Kasumi-1 (cell line): ENCODE results near the gene CEP170.
A peak's percentile ranks its signal among the peaks of the same experiment; 100 is the strongest.

Experiments
- DNase-seq, 2 experiments: peaks; one replicate each; lab custom pipeline; 2025; lab: John Stamatoyannopoulos, UW

The CEP170 gene

GRCh38 chr1:243267914-243268653 lies 13.0 kb upstream of the CEP170 start:
- peak; percentile 77 to 82 for DNase-seq

- DNase-seq: peak; percentile 65 to 70
Measured at GRCh38 chr1:243267471-243267880, 12.4 kb upstream of the CEP170 start.

DNA sequence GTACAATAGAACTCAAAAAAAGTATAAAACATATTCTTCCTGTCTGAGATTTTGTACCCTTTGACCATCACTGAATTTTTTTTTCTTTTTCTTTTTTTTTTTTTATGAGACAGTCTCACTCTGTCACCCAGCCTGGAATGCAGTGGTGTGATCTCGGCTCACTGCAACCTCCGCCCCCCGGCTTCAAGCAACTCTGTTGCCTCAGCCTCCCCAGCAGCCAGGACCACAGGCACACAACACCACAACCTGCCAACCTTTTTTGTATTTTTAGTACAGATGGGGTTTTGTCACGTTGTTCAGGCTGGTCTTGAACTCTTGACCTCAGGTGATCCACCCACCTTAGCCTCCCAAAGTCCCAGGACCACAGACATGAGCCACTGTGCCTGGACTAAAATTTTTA lies 11.2 kb upstream of the CEP170 start:
- no peak for DNase-seq

GRCh38 chr1:243264717-243265116 lies 9.6 kb upstream of the CEP170 start:
- peak; percentile 99 for DNase-seq

DNA sequence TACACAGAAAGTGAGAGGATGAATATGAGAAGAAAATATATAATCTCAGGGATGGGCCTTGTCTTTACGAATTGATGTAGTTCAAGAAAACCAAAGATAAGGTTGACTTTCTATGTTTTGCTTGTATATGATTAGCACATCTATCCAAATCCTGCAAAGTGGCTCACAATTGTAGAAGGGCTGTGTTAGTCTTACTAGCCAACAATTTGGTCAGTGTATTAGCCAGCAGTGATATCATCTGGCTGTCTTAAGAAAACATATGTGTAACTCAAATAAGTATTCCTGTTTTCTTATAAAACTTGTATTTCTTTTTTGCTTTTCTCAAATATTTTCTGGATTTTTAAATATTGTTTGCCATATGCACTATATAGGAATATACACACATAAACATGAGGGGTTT lies 6.3 kb upstream of the CEP170 start:
- no peak for DNase-seq

DNA sequence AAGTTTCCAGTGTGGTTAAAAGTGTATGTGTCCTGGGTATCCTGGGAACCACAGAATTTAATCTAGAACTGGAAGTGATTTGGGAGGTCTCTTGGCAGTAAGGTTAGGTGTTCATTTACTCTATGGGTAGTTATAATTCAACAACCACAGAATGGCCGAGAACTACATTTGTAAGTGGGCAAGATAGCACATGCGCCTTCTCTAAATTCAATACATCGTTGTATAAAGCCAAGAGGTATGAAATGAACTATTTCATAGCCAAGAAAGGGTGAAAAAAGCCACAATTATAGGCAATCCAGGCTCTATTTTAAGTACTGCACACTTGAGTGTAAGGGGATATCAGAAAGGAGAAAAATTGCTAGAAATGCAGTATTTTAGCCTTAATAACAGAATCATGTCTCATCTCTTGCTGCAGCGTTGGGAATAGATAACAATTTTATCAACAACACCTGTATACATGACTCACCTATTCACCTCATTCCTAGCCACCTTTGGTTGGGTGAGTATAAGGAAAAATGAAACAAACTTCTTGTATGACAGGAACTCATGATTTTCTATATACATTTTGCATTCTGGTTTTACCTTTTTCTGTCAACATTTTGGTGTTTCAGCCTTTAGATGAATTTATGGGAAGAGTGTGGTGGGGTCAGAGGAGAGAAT lies 5.3 kb upstream of the CEP170 start:
- DNase-seq: no peak

- DNase-seq: no peak
Measured at GRCh38 chr1:243258731-243259130, 3.6 kb upstream of the CEP170 start.

DNA sequence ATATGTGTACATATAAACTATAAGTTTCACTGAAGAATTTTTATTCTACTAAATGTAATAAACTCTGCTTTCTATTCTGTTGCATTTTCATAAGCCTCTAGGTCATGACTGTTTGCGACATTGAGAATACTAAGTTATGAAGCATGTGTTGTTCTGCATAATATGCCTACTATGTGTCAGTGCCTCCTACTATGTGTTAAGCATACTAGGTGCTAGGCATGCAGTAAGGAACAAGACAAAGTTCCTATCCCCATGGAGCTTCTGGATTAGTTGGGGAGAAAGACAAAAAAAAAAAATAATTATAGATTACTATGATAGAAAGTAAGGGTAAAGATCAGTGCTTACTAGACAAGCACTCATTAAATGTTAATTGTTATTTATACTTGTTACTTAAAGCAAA lies 2.1 kb upstream of the CEP170 start:
- no peak for DNase-seq

DNA sequence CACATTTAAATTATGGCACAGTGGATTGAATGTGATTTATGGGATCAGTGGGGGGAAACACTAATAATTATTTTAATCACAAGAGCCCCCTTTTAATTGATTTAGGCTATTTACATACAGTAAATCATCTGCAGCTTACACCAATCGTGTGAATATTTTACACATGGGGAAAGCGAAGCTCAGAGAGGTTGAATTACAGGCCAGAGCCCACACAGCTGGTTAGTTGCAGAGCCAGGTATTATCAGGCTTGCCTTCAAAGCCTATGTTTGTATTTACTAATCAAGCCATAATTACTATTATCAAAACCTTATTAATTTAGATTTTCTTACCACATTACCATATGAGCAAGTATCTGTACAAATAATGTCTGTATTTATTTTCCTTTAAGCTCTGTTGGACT lies 1.5 kb upstream of the CEP170 start:
- no peak for DNase-seq

DNA sequence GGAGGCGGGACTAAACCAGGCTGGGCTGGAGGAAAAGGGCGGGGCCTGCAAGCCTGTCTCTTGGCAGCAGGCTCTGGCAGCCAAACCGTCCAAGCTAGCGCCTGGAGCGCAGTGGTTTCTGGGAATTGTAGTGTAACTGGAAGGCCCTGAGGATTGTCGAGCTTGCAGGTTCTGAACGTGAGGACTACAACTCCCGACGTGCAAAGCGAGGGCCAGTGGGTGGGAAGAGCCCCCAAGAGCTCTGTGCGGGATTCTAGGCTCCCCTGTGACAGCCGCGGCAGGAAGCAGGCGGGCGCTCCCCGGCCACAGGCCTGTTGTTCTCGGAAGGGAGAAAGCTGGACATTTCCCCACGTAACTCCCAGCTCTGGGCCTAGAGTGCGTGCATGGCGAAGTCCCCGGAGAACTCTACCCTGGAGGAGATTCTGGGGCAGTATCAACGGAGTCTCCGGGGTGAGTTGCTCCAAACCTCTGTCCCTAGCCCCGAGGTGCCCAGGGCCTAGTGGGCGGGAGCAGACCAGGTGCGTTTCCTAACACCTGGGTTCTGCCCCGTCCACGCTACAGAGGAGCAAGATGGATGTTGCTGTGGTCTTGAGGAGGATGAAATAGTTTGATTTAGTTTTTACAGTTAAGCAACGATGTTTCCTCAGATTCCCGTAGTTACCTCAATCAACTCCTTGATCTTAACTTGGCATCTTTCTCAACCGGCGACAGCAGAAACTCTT lies 871 bp upstream of the CEP170 start, which contains the start of gene SDCCAG8:
Gene SDCCAG8, plus strand, starts transcription at position 251 of the 722 bp plus-strand sequence. Its CDS starts 133 bp downstream, at position 384.
- DNase-seq: peak; percentile 98 to 100

DNA sequence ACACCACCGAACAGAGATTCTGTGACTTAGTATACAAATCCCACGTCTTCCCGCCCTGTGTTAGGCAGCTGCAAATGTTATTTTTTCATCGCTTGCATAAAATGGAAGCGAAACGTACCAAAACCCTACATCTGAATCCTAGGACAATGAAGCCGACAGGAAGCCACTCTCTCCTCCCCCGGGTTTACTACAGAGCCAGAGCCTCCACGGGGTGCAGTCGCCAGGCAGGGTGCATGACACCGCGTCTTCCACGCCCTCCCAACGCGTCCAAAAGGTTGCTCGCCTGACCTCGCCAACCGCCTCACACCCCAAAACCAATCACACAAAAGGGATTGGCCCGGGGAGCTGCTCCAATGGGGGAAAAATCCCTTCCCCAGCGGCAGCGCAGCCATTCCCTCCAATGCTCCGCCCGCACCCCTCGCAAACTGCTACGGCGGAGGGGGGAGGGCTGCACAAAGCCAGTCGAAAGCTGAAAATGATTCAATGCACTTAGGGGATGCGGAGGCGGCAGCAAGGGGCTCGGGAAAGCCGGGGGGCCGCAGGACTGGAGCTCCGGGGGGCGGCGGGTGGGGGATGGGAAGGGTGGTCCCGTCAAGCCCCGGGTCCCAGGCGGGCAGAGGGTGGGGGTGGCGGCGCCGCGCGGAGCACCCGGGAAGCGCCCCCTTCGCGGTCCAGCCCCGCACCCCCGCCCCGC lies 701 bp downstream of the CEP170 start:
- DNase-seq: no peak

- DNase-seq: no peak
Measured at GRCh38 chr1:243253926-243254232, 1.2 kb downstream of the CEP170 start.

DNA sequence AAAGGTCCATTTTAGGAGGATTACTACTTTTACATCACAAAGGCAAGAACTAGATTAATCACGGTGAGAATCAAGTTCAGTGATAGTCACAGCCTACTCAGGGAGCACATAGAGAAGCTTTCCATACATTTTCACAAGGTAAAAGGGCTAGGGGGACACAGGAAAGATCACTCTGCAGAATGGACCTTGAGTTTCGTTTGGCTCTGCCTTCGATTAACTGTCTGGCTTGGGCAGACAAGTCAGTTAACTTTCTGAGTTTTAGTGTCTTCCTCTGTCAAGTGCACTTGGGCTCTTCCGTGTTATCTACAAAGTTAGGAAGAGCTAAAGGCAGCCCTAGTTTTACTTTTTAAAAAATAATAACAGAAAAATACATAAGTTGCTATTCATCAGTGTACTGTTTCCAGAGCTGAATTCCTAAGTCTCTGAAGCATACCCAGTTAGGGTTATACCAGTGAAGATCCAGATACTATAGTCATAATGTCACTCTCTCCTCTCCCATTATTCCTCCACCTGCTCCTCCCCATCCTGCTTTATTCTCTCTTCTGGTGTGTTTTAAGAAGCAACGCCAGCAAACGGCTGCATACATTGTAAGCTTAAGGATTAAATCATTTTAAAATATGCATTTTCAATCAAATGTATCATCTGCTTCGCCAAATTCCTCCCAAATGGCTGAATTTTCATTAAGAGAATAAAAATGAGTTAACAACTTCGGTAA lies 1.7 kb downstream of the CEP170 start:
- DNase-seq: no peak

DNA sequence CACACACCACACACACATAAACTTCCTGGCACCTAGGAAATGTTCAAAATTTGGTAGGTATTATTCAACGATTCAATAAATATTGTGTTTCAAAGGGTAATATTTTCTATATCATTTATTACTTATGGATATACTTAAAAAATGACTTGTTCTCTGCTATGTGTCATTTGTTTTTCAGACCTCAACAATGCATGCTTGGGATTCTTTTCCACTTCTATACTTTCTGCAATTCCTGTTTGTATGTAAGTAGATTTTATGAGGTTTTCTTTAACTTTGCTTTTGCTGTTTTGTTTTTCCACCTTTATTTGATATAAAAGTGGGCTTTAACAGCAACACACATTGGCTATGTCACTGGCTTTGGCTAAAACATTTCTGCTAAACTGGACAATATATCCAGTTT lies 3.5 kb downstream of the CEP170 start:
- no peak for DNase-seq

GRCh38 chr1:243250102-243250501 lies 5.0 kb downstream of the CEP170 start:
- no peak for DNase-seq

DNA sequence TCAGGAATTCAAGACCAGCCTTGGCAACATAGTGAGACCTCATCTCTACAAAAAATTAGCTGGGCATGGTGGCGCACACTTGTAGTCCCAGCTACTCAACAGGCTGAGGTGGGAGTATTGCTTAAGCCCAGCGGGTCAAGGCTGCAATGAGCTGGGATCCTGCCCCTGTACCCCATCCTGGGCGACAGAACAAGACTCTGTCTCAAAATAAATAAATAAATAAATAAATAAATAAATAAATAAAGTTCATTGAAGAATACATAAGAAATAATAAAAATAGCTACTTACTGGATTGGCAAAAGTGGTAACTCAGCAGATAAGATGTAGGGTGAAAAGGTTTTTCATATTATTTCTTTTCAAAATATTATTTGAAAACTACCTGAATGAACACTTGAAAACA lies 5.9 kb downstream of the CEP170 start:
- DNase-seq: no peak

DNA sequence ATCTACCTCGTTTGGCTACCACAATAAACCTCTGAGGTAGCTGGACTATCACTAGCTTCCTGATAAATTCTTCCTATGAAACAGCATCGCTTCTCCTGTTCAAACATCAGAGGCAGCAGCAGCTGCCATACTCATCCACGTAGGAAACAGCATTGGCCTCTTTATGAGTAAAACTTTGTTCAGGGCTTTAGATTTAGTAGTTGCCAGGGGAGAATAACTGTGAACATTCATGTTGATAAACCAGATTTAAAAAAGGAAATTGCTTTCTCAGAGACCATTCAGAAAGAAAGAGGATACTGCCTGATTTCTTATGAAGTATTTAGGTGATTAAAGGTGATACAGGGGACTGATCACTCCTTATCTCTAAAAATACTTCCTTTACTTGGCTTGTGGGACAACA lies 7.2 kb downstream of the CEP170 start:
- no peak for DNase-seq

DNA sequence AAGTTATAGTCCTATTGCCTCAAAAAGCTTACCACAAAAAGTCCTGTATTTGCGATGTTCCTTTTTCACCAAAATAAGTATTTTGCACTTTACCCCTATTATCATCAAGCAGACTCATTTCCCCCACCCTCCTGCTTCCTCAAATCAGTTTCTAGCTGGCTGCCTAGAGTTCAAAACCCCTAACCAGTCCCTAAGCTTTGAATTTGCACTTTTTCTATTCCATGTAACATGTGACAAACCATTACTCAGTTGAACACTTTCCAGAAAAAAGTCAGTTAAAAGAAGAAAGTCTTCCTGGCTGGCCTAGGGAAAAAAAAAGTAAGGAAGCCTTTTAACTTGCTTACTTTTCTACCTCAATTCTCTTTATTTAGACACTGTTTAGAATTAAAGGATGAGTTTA lies 8.2 kb downstream of the CEP170 start:
- no peak for DNase-seq

GRCh38 chr1:243244432-243244841 lies 10.6 kb downstream of the CEP170 start:
- no peak for DNase-seq

GRCh38 chr1:243236604-243237252 lies 18.4 kb downstream of the CEP170 start:
- DNase-seq: no peak

DNA sequence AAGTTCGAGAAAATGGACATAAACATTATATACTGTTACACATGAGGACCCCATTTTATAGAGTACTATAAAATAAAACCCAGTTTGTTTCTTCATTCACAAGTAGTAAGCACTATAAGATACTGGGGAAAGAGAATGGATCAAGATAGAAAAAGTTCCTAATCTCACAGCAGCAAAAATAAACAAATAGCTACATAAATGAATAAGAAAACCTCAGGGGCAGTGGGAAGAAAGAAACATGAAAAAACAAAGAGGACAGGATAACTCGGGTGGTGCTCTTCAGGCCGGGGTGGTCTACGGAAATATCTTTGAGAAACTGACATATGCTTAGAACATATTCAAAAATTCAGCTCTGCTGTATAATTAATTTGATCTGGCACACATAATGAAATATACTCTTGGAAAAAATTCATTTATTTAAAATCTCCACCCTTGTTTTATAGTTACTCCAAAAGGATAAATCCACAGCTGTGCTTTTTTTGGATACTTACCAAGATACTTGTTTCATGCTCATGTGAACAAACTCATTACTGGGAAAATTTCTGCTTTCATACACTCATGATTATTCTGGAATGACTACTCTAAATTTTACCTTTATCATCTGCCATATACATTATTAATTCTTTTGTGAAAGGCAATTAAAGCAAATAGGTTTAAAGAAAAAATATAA lies 20.0 kb downstream of the CEP170 start:
- DNase-seq: no peak
